Glutamatergic neuron (in vitro differentiated cells): ENCODE results near the gene IL22RA2. TPM values are rescaled to one million over a fixed set of nuclear protein-coding genes. Genes with fewer than 3 reads are reported as not detected.
"Not testable (repeated sequence)": the region's sequence is repeated elsewhere in the genome, so short reads cannot be mapped to it uniquely, and the experiment has no call there.

Experiments
- DNase-seq: peaks from one replicate; pipeline ENCODE4 v3.0.0; 2022
- H3K27ac Mint-ChIP-seq: one replicate; pipeline ENCODE4 v1.8.0; 2020; ENCODE audit warnings: mild to moderate bottlenecking, mixed read lengths, inconsistent platforms; ENCODE audit not compliant: unreplicated experiment
- H3K27me3 Mint-ChIP-seq: one replicate; pipeline ENCODE4 v1.8.0; 2020; ENCODE audit warnings: mild to moderate bottlenecking, moderate library complexity, mixed read lengths, inconsistent platforms; ENCODE audit not compliant: unreplicated experiment
- H3K36me3 Mint-ChIP-seq: one replicate; pipeline ENCODE4 v1.8.0; 2020; ENCODE audit warnings: mild to moderate bottlenecking, mixed read lengths, inconsistent platforms; ENCODE audit not compliant: unreplicated experiment
- H3K4me1 Mint-ChIP-seq: one replicate; pipeline ENCODE4 v1.8.0; 2020; ENCODE audit warnings: mild to moderate bottlenecking, low read depth, mixed read lengths, inconsistent platforms; ENCODE audit not compliant: unreplicated experiment
- H3K4me3 Mint-ChIP-seq: one replicate; pipeline ENCODE4 v1.8.0; 2020; ENCODE audit warnings: mild to moderate bottlenecking, mixed read lengths, inconsistent platforms; ENCODE audit not compliant: unreplicated experiment
- H3K9me3 Mint-ChIP-seq: one replicate; pipeline ENCODE4 v1.8.0; 2020; ENCODE audit warnings: mild to moderate bottlenecking, moderate library complexity, mixed read lengths, inconsistent platforms; ENCODE audit not compliant: unreplicated experiment
- CTCF ChIP-seq: fragments of 200-600 bp; sonication (generic); IDR thresholded peaks from one replicate; pipeline ENCODE4 v1.5.0; 2021; ENCODE audit not compliant: partially characterized antibody, unreplicated experiment
- total RNA-seq: library from RNA; stranded (reverse); fragmentation: NEBNext Ultra II Directional; extraction: Animal tissue kit (Norgen Biotek cat#: 25700); gene quantifications from one replicate; pipeline ENCODE4 v1.2.1, GENCODE V29; 2021; ENCODE audit not compliant: unreplicated experiment

The IL22RA2 gene
- total RNA-seq, 1 donor from 2014 or later: not detected

- Mint-ChIP-seq H3K9me3 (no peaks in the 10 kb centered on the region), H3K36me3 (no peaks in the 10 kb centered on the region), H3K4me3 (peak overlapping the region; percentile 94), H3K4me1 (peaks cover 18% of the 10 kb centered on the region), H3K27me3 (peaks cover 4% of the 10 kb centered on the region), H3K27ac (peak overlapping the region; percentile 93)
- no peak for DNase-seq
- TF ChIP-seq CTCF: no peak
These were observed 44.5 kb upstream of the IL22RA2 start for GRCh38 chr6:137217801-137218472.

- Mint-ChIP-seq H3K27ac (no peak overlapping the region), H3K27me3 (peaks cover 4% of the 10 kb centered on the region), H3K4me1 (peaks cover 18% of the 10 kb centered on the region), H3K4me3 (peak overlapping the region; percentile 13), H3K9me3 (peaks cover 3% of the 10 kb centered on the region), H3K36me3 (no peaks in the 10 kb centered on the region)
- TF ChIP-seq CTCF: no peak
- no peak for DNase-seq
These were observed 43.6 kb upstream of the IL22RA2 start for GRCh38 chr6:137216875-137217553.

- H3K27ac Mint-ChIP-seq: no peak overlapping the region
- no peaks in the 10 kb centered on the region for H3K36me3 Mint-ChIP-seq
- H3K9me3 Mint-ChIP-seq: peaks cover 3% of the 10 kb centered on the region
- H3K4me1 Mint-ChIP-seq: peaks cover 18% of the 10 kb centered on the region
- peaks cover 4% of the 10 kb centered on the region for H3K27me3 Mint-ChIP-seq
- DNase-seq: no peak
- H3K4me3 Mint-ChIP-seq: no peak overlapping the region
- no peak for TF ChIP-seq CTCF
These were observed 42.7 kb upstream of the IL22RA2 start for GRCh38 chr6:137216106-137216505.

GRCh38 chr6:137215630-137216029 is 42.2 kb upstream of the IL22RA2 start:
- peaks cover 18% of the 10 kb centered on the region for H3K4me1 Mint-ChIP-seq
- DNase-seq, H3K27ac Mint-ChIP-seq, H3K27me3 Mint-ChIP-seq, H3K36me3 Mint-ChIP-seq, H3K4me3 Mint-ChIP-seq, H3K9me3 Mint-ChIP-seq: not testable (repeated sequence)

GRCh38 chr6:137214931-137215330 is 41.5 kb upstream of the IL22RA2 start:
- Mint-ChIP-seq H3K27me3 (peaks cover 4% of the 10 kb centered on the region), H3K36me3 (peaks cover under 1% of the 10 kb centered on the region), H3K4me1 (peaks cover 17% of the 10 kb centered on the region), H3K27ac (no peak overlapping the region), H3K4me3 (no peak overlapping the region), H3K9me3 (peaks cover 4% of the 10 kb centered on the region)
- DNase-seq: no peak
- TF ChIP-seq CTCF: no peak
